Mucosa of rectum (tissue), 2 donors: ENCODE results near the gene RNF32.
"Not testable (repeated sequence)": the region's sequence is repeated elsewhere in the genome, so short reads cannot be mapped to it uniquely, and the experiment has no call there.

Experiments
- H3K27ac ChIP-seq, 2 donors: one replicate each; pipeline ENCODE4 v1.7.0; 2013; ENCODE audit warnings: inconsistent platforms in 2 of 2, low read depth in 2 of 2, low read length in 2 of 2
- H3K27me3 ChIP-seq, 2 donors: one replicate each; pipeline ENCODE4 v1.7.0; 2013; ENCODE audit warnings: low read length in 2 of 2; ENCODE audit not compliant: control insufficient read depth in 2 of 2, insufficient read depth in 2 of 2
- H3K36me3 ChIP-seq, 2 donors: one replicate each; pipeline ENCODE4 v1.7.0; 2013; ENCODE audit warnings: low read length in 2 of 2; ENCODE audit not compliant: control insufficient read depth in 2 of 2, insufficient read depth in 2 of 2
- H3K4me1 ChIP-seq, 2 donors: one replicate each; pipeline ENCODE4 v1.7.0; 2013; ENCODE audit warnings: low read length in 2 of 2, mild to moderate bottlenecking in 1 of 2; ENCODE audit not compliant: control insufficient read depth in 2 of 2, insufficient read depth in 2 of 2
- H3K4me3 ChIP-seq, 2 donors: one replicate each; pipeline ENCODE4 v1.7.0; 2013; ENCODE audit warnings: low read length in 2 of 2
- H3K9ac ChIP-seq, 2 donors: one replicate each; pipeline ENCODE4 v1.7.0; 2013; ENCODE audit warnings: low read length in 2 of 2, low read depth in 1 of 2, mild to moderate bottlenecking in 1 of 2
- H3K9me3 ChIP-seq, 2 donors: one replicate each; pipeline ENCODE4 v1.7.0; 2013; ENCODE audit warnings: low read length in 2 of 2; ENCODE audit not compliant: control insufficient read depth in 2 of 2
- donor health status: healthy.
- donor health status: Normal muscosa, but diverticular disease.

RNF32 gene

GRCh38 chr7:156642306-156643045 lies 1.9 kb downstream of the RNF32 start:
- no peaks in the 10 kb centered on the region for H3K9me3 ChIP-seq
- H3K4me1 ChIP-seq = peaks cover 7 to 11% of the 10 kb centered on the region in 2 donors
- no peak overlapping the region for H3K4me3 ChIP-seq
- no peaks in the 10 kb centered on the region for H3K36me3 ChIP-seq
- no peak overlapping the region for H3K9ac ChIP-seq
- H3K27me3 ChIP-seq = no peaks in the 10 kb centered on the region
- no peak overlapping the region for H3K27ac ChIP-seq

- not testable (repeated sequence) for H3K4me3 ChIP-seq, H3K4me1 ChIP-seq, H3K9ac ChIP-seq, H3K9me3 ChIP-seq, H3K36me3 ChIP-seq, H3K27ac ChIP-seq, H3K27me3 ChIP-seq
These were observed 6.8 kb downstream of the RNF32 start for GRCh38 chr7:156647330-156647729.

- no peaks in the 10 kb centered on the region for H3K9me3 ChIP-seq
- peaks cover 0 to 3% of the 10 kb centered on the region in 2 donors for H3K4me1 ChIP-seq
- H3K4me3 ChIP-seq = no peak overlapping the region
- no peak overlapping the region for H3K27ac ChIP-seq
- H3K9ac ChIP-seq = no peak overlapping the region
- no peaks in the 10 kb centered on the region for H3K36me3 ChIP-seq
- no peaks in the 10 kb centered on the region for H3K27me3 ChIP-seq
These were observed 9.5 kb downstream of the RNF32 start for GRCh38 chr7:156650042-156650441.

- no peak overlapping the region for H3K27ac ChIP-seq
- H3K4me3 ChIP-seq = no peak overlapping the region
- H3K36me3 ChIP-seq = no peaks in the 10 kb centered on the region
- no peaks in the 10 kb centered on the region for H3K27me3 ChIP-seq
- H3K9me3 ChIP-seq = no peaks in the 10 kb centered on the region
- H3K4me1 ChIP-seq = peaks cover 0 to 3% of the 10 kb centered on the region in 2 donors
- H3K9ac ChIP-seq = no peak overlapping the region
These were observed 10.9 kb downstream of the RNF32 start for GRCh38 chr7:156651474-156651873.

- Histone ChIP-seq H3K4me3 (no peak overlapping the region), H3K4me1 (peaks cover 0 to 3% of the 10 kb centered on the region in 2 donors), H3K27ac (no peak overlapping the region), H3K27me3 (no peaks in the 10 kb centered on the region), H3K9ac (no peak overlapping the region), H3K9me3 (no peaks in the 10 kb centered on the region), H3K36me3 (no peaks in the 10 kb centered on the region)
These were observed 12.5 kb downstream of the RNF32 start for GRCh38 chr7:156652886-156653568.

GRCh38 chr7:156654511-156655234 lies 14.1 kb downstream of the RNF32 start:
- no peaks in the 10 kb centered on the region for H3K9me3 ChIP-seq
- H3K36me3 ChIP-seq = no peaks in the 10 kb centered on the region
- no peaks in the 10 kb centered on the region for H3K27me3 ChIP-seq
- H3K9ac ChIP-seq = no peak overlapping the region
- peaks cover 0 to 2% of the 10 kb centered on the region in 2 donors for H3K4me1 ChIP-seq
- no peak overlapping the region for H3K27ac ChIP-seq
- no peak overlapping the region for H3K4me3 ChIP-seq

- Histone ChIP-seq H3K36me3 (no peaks in the 10 kb centered on the region), H3K4me3 (no peak overlapping the region), H3K27me3 (no peaks in the 10 kb centered on the region), H3K9me3 (no peaks in the 10 kb centered on the region), H3K4me1 (no peaks in the 10 kb centered on the region), H3K9ac (no peak overlapping the region), H3K27ac (no peak overlapping the region)
These were observed 14.7 kb downstream of the RNF32 start for GRCh38 chr7:156655251-156655650.

- no peak overlapping the region for H3K4me3 ChIP-seq
- H3K4me1 ChIP-seq = no peaks in the 10 kb centered on the region
These were observed 15.4 kb downstream of the RNF32 start for GRCh38 chr7:156655983-156656382.

GRCh38 chr7:156656598-156656997 lies 16.0 kb downstream of the RNF32 start:
- no peak overlapping the region for H3K4me3 ChIP-seq
- H3K9me3 ChIP-seq = no peaks in the 10 kb centered on the region
- H3K9ac ChIP-seq = no peak overlapping the region
- H3K36me3 ChIP-seq = no peaks in the 10 kb centered on the region
- H3K27me3 ChIP-seq = no peaks in the 10 kb centered on the region
- H3K27ac ChIP-seq = no peak overlapping the region
- no peaks in the 10 kb centered on the region for H3K4me1 ChIP-seq

More at GRCh38 chr7:156655983-156656382, 15.4 kb downstream of the RNF32 start:
- Histone ChIP-seq H3K27ac (no peak overlapping the region), H3K9me3 (no peaks in the 10 kb centered on the region), H3K9ac (no peak overlapping the region), H3K27me3 (no peaks in the 10 kb centered on the region), H3K36me3 (no peaks in the 10 kb centered on the region)

- Histone ChIP-seq H3K27me3 (no peaks in the 10 kb centered on the region), H3K4me1 (no peaks in the 10 kb centered on the region), H3K4me3 (no peak overlapping the region), H3K36me3 (no peaks in the 10 kb centered on the region), H3K9ac (no peak overlapping the region), H3K9me3 (no peaks in the 10 kb centered on the region), H3K27ac (no peak overlapping the region)
These were observed 17.1 kb downstream of the RNF32 start for GRCh38 chr7:156657681-156658080.
